Renal pelvis (tissue), 12 donors: ENCODE measurements around the gene C3AR1. TPM values are rescaled to one million over a fixed set of nuclear protein-coding genes. Genes with fewer than 3 reads are reported as not detected.
A peak's percentile ranks its signal among the peaks of the same experiment; 100 is the strongest.
"Not testable (repeated sequence)": the region's sequence is repeated elsewhere in the genome, so short reads cannot be mapped to it uniquely, and the experiment has no call there.

ENCODE experiments used
- DNase-seq: peaks from one replicate; pipeline ENCODE4 v3.0.0-alpha.2; 2013
- long read RNA-seq, 16 experiments: transcript quantifications; one replicate each; lab custom pipeline, GENCODE V29; 2026
- polyA plus RNA-seq, 3 donors: library from polyadenylated mRNA; unstranded; fragments of 120-200 nt; gene quantifications; one replicate each; pipeline ENCODE4 v1.2.1, GENCODE V29; 2013; ENCODE audit not compliant: insufficient read length in 3 of 3

Gene C3AR1
- 1 to 10 TPM; 2.4 to 3.7 (median 3.5) TPM for polyA plus RNA-seq
- long read RNA-seq, donor 1, partial matches to known transcripts: 0 of 1 reads
- long read RNA-seq, donor 1, other reads (novel, unspliced or antisense): 0 of 1 reads
- long read RNA-seq, donor 2, partial matches to known transcripts: 0 of 4 reads
- long read RNA-seq, donor 2, other reads (novel, unspliced or antisense): 0 of 4 reads
- long read RNA-seq, donor 3, partial matches to known transcripts: 0 of 1 reads
- long read RNA-seq, donor 3, other reads (novel, unspliced or antisense): 0 of 1 reads
- long read RNA-seq, donor 4, partial matches to known transcripts: 0 of 1 reads
- long read RNA-seq, donor 4, other reads (novel, unspliced or antisense): 0 of 1 reads
- long read RNA-seq, donor 5, partial matches to known transcripts: 0 of 1 reads
- long read RNA-seq, donor 5, other reads (novel, unspliced or antisense): 0 of 1 reads
- long read RNA-seq, donor 6, partial matches to known transcripts: 0 of 2 reads
- long read RNA-seq, donor 6, other reads (novel, unspliced or antisense): 0 of 2 reads
- long read RNA-seq, donor 7, partial matches to known transcripts: 0 of 2 reads
- long read RNA-seq, donor 7, other reads (novel, unspliced or antisense): 0 of 2 reads
- long read RNA-seq, donor 8, partial matches to known transcripts: 0 of 2 reads
- long read RNA-seq, donor 8, other reads (novel, unspliced or antisense): 0 of 2 reads
- long read RNA-seq, donor 9, partial matches to known transcripts: 0 of 1 reads
- long read RNA-seq, donor 9, other reads (novel, unspliced or antisense): 0 of 1 reads
- long read RNA-seq, donor 10, partial matches to known transcripts: 0 of 2 reads
- long read RNA-seq, donor 10, other reads (novel, unspliced or antisense): 0 of 2 reads
- long read RNA-seq, donor 11, partial matches to known transcripts: 0 of 1 reads
- long read RNA-seq, donor 11, other reads (novel, unspliced or antisense): 0 of 1 reads
- long read RNA-seq, donor 12, partial matches to known transcripts: 0 of 3 reads
- long read RNA-seq, donor 12, other reads (novel, unspliced or antisense): 0 of 3 reads
- long read RNA-seq, donor 13: 0 reads
- long read RNA-seq, donor 14: 0 reads
- long read RNA-seq, donor 15, partial matches to known transcripts: 0 of 1 reads
- long read RNA-seq, donor 15, other reads (novel, unspliced or antisense): 0 of 1 reads
- long read RNA-seq, donor 16: 0 reads

GRCh38 chr12:8065991-8066594, at the start of gene C3AR1:
Gene C3AR1, minus strand, starts transcription at chr12:8066359. Its CDS starts 6,174 bp downstream, at chr12:8060185.
- no peak for DNase-seq

DNA sequence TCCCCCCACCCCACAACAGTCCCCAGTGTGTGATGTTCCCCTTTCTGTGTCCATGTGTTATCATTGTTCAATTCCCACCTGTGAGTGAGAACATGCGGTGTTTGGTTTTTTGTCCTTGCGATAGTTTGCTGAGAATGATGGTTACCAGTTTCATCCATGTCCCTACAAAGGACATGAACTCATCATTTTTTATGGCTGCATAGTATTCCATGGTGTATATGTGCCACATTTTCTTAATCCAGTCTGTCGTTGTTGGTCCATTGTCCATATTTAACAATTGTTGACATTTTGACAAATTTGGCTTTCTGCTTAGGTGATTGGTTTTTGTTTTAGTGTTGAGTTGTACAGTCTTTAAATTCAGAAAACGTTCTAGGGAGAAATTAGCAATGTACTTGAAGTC, 47.0 kb upstream of the C3AR1 start:
- not testable (repeated sequence) for DNase-seq

DNA sequence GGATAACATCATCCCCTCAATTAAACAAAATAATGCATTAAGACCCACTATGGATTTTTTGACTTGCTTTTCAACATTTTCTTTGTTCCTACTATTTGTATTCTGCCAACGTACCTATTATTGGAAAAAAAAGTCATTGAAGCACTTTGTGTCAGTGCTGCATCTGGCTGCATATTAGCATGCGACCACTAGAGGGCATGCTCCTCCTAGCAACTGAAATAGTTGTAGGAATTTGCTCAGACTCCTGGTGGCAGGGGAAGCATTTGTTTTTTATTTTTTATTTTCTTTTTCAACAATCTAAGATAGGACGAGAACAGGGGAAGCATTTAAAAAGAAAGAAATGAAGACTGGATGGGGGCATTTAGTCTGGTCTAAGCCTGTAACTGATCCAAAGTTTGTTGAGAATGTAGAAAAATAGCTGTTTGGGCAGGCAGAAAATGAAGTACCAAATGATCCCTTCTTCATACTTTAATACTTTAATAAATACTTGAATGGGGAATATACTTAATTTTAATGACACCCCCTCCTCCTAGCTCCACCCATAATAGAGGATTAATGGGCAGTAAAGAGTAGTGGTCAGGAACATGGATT, 42.7 kb upstream of the C3AR1 start:
- DNase-seq: peak; percentile 74

- no peak for DNase-seq
Measured at GRCh38 chr12:8099235-8099634, 33.1 kb upstream of the C3AR1 start.

- DNase-seq: no peak
Measured at GRCh38 chr12:8096281-8096915, 30.2 kb upstream of the C3AR1 start.

GRCh38 chr12:8093291-8093690, 27.1 kb upstream of the C3AR1 start:
- no peak for DNase-seq

GRCh38 chr12:8089716-8090115, 23.6 kb upstream of the C3AR1 start:
- DNase-seq: no peak

DNA sequence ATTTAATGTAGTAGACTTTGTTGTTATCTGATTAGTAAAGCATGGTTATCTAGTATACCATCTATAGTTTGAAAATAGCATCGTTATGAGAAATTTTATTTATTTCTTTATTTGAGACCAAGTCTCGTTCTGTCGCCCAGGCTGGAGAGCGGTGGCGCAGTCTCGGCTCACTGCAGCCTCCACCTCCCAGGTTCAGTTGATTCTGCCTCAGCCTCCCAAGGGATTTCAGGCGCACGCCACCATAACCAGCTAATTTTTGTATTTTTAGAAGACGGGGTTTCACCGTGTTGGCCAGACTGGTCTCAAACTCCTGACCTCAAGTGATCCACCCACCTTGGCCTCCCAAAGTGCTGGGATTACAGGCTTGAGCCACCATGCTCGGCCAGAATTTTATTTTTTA, 23.1 kb upstream of the C3AR1 start:
- not testable (repeated sequence) for DNase-seq

DNA sequence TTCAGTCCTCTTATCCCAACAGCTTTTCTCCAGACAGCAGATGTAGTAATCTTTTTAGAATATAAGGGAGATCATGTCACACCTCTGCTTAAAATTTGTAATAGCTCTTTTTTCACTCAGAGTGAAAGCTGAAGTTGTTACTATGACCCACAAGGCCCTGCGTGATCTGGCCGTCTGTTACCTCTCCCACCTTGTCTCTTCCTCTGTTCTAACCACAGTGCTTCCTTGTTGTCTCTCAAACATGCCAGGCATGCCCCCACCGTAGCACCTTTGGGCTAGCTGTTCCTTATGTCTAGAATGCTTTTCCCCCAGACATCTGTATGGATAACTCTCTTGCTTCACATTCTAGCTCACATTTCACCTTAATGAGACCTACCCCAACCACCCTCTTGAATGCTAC, 22.4 kb upstream of the C3AR1 start:
- no peak for DNase-seq

- no peak for DNase-seq
Measured at GRCh38 chr12:8087666-8088065, 21.5 kb upstream of the C3AR1 start.

DNA sequence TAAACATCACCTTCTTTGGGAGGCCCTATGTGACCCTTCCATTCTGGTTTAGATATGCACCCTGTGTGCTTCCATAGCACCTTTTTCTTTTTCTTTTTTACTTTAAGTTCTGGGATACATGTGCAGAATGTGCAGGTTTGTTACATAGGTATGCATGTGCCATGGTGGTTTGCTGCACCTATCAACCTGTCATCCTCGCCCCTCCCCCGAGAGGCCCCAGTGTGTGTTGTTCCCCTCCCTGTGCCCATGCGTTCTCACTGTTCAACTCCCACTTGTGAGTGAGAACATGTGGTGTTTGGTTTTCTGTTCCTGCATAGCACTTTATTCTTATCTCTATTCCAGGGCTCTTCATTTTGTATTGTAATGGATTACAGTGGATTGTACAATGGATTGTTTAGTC, 18.2 kb upstream of the C3AR1 start:
- not testable (repeated sequence) for DNase-seq

- DNase-seq: peak; percentile 4
Measured at GRCh38 chr12:8082808-8083100, 16.6 kb upstream of the C3AR1 start.

- DNase-seq: peak; percentile 20
Measured at GRCh38 chr12:8081251-8081920, 15.2 kb upstream of the C3AR1 start.

DNA sequence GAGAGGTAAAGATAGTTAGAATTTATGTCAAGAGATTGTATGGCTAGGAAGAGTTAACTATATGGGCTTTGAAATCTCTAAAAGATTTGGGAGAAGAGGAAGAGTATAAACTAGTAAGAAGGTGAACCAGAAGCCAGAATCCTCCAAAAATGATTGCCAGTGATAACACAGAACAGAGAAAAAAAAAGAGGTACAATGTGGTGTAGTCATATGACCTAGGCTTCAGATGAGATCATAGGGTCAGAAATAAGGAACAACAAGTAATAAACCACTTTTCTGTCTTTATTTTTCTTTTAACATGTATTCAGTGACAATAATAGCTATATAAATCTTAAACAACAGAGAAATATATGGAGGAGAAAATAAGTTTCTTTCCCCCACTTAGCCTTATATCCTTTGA, 14.0 kb upstream of the C3AR1 start:
- DNase-seq: no peak

DNA sequence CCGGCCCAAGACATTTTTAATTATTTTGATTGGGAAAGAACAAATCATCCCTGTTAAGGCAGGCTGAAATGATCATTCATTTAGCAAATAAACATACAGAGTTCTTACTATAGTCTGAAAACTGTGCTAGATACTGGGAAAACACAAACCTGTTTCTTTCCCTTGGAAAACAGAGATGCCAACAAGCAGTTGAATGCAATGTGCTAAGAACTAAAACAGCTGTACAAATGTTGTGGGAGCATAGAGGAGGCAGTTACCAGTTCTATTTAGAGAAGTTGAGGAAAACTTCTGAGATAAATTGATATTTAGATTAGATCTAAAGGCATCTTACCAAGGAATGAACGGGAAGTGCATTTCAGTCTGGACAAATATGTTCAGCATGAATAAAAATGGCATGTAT, 12.8 kb upstream of the C3AR1 start:
- no peak for DNase-seq

DNA sequence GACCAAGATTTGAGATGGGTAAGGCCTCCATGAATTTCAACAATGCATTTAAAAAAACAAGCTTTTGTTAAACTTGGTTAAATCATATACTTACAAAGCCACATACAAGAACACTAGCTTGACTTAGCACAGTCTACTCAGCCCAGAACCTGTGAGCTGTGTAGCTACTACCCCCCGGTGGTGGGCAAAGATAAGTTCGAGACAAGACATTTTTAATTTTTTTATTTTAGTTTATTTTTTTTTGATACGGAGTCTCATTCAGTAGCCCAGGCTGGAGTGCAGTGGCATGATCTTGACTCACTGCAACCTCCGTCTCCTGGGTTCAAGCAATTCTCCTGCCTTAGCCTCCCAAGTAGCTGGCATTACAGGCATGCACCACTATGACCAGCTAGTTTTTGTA, 12.2 kb upstream of the C3AR1 start:
- DNase-seq: peak; percentile 16

DNA sequence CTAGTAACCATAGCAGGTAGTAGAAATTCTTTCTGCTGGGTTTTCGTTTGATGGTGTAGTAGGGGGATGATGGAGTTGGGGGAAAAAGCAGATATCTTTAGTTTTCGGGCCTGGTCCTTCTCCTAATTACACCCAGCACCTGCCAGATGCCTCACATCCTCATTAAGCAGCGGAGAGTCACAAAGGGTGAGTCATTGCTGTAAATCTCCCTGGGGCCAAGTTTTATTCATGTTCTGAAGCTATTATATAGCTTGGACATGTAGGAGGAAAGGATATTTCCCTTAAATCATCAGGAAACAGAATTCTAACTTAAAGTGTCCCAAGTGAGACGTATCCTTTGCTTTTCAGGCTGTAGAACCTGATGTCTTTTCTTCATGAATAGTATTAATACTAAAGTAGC, 11.0 kb upstream of the C3AR1 start:
- DNase-seq: peak; percentile 31

GRCh38 chr12:8076366-8076765, 10.2 kb upstream of the C3AR1 start:
- no peak for DNase-seq

DNA sequence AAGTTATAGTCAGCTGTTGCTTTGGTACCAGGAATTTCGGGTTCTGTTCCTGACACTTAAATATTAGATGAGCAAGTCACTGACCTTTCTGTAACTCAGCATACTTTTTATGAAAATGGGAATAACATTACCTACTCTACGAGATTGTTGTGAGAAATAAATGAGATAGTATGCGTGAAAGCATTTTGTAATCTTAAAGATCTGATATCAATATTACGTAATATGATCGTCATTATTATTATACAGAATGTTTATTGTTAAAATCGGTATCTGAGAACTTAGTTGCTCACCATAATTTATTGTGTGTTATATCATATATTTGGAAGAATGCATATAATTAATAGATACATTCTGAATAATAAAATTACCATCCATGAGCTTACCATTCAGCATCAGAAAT, 9.8 kb upstream of the C3AR1 start:
- no peak for DNase-seq

DNA sequence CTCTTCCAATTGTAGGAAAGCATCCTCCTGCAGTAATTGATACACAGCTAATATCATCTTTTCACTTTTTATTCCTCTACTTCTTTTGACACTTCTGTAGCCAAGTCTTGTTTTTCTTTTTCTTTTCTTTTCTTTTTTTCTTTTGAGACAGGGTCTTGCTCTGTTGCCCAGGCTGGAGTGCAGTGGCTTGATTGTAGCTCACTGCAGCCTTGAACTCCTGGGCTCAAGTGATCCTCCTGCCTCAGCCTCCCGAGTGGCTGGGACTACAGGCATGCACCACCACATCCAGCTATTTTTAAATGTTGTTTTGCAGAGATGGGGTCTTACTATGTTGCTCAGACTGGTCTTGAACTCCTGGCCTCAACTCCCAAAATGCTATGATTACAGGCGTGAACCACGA, 5.7 kb upstream of the C3AR1 start:
- DNase-seq: not testable (repeated sequence)

DNA sequence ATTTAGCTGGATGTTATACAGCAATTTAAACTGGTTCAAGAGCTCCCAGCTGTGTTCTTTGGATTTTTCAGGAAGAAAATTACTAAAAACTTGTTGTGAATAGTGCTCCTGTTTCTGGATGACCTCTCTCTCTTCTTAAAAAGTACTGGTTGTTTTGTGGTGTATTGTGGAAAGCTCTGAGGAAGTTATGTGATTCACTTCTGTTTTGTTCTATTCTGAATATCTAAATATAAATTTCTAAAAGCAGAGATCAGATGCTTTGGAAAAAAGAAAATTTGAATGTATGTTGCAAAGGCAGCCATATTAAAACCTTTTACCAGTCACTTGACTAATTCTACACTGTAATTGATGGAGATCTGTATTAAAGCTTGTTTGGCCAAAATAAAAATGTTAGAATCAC, 3.4 kb upstream of the C3AR1 start:
- DNase-seq: no peak
